T-helper 2 cell treated with Interferon-gamma antibody and Interleukin-4, amounts not matched to agents 100 ng/mL and 5 ng/mL, for 36 hours (primary cell): ENCODE data around the gene AHRR. TPM values are rescaled to one million over a fixed set of nuclear protein-coding genes. Genes with fewer than 3 reads are reported as not detected.

ENCODE experiments used
- intact Hi-C: fragments of 100-400 bp; cut with micrococcal nuclease; formaldehyde crosslinking; loops from one replicate; pipeline ENCODE4 v1.15.1; 2023
- total RNA-seq: library from RNA; stranded (reverse); gene quantifications from 2 replicates; pipeline ENCODE4 v1.2.3, GENCODE V29; 2022

The AHRR gene
- total RNA-seq, 1 donor from 2014 or later = 39.4 TPM

- intact Hi-C loops = no loop called here
Observed at GRCh38 chr5:344668-345067, 23.2 kb downstream of the AHRR start.

DNA sequence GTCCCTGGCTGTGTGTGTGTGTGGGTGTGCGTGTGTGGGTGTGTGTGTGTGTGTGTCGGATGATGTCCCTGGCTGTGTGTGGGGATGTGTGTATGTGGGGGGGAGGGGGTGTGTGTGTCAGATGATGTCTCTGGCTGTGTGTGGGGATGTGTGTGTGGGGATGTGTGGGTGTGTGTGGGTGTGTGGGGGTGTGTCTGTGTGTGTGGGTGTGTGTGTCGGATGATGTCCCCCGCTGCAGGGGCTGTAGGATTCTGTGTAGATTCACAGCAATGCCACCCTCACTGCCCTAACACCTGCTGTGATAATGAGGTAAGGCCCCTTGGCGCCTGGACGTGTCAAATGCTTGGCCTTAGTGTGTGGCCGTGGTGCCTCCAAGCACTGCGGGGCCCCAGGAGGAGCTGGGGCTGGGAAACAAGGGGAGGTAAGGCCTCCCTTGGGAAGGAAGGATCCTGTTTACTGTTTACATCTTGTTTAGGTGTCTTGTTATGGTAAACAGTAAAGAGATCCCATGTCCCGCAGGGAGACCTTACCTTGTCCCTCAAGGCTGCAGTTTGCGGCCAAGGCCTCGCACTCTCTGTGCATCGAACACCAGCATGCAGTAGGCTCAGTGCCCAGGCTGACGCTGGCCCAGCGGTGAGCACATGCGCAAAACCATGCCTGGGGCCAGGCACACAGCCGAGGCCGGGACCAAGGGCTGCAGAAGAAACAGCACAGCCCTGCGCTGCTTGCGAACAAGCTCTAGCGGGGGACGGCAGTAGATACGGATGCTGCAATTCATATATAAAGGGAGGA is 24.1 kb downstream of the AHRR start:
- intact Hi-C loops = no loop called here

DNA sequence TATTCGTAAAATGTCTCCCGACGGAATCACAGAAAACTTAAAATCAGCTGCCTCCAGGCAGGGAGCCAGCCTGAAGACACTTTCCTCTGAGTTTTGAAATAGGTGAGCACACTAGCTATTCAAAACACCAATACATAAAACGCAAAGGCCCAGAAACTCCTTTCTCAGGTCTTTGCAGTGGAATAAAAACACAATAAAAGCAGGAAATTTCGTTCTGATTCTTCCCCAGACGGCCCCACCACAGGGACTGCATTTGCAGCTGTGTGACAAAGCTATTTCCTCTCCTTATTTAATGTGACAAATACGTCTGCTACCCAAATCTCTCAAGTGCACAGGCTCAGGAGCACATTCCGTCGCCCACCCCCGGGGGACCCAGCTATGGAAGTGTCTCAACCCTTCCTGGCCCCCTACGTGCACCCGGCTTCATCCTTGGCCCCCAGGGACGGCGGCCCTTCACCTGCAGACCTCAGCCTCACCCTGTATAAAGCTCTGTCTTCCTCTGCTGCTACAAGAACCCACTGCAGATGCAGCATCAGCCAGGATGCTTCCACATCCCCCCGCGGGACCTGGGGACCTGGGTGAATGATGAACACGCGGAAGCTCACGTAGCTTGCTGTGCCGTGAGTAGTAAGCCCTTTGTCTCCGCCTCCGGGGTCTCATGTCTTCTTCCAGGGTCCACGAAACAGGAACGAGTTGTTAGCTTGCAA is 24.9 kb downstream of the AHRR start:
- intact Hi-C loops = no loop called here

GRCh38 chr5:347712-348284 is 26.3 kb downstream of the AHRR start:
- intact Hi-C loops = no loop called here

DNA sequence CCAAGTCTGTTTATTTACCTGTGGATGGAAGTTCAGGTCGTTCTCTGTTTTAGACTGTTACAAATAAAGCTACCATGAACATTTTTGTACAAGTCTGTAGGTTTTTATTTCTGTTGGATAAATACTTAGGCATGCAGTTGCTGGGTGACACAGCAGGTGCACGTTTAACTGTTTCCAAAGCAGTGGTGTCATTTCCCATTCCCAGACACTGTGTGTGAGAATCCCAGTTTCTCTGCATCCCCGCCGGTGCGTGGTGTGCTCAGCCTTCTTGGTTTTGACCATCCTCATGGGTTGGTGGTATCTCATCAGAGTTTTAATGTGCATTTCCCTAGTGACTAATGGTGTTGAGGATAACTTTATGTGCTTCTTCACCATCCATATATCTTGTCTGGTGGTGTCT is 27.2 kb downstream of the AHRR start:
- intact Hi-C loops = no loop called here

DNA sequence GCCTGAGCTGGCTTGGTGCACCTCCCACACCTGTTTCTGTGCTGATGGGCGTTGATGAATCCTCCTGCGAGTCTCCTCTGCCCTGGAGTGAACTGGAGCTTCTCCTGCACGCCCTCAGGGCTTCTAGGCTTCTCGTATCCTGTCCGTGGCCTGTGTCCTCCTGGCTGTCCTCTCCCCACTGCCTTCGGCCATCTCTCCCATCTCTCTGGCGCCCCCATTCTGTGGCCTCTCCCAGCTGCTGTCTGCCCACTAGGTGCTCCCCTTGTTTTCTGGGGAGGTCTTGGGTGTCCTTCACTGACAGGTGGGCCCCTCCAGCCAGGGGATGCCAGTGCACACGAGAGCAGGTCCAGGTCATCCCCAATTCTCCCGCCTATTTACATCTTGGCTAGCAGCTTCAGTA is 28.8 kb downstream of the AHRR start:
- intact Hi-C loops = no loop called here

GRCh38 chr5:351084-351920 is 29.8 kb downstream of the AHRR start:
- intact Hi-C loops = no loop called here

DNA sequence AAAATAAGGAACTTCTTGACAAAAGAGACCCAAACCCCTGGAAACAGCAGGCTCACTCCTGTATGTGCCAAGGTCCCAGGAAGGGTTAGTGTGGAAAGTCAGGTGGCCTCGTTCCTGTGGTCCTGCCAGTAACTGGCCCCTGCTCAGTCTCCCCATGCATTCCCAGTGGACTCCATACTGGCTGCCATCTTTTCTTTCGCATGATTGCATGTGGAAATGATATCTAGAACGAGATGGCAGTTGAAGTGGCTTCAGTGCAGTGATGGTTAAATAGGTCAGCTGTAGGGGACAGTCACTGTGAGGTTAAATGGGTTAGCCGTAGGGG is 30.4 kb downstream of the AHRR start:
- intact Hi-C loops = loop anchor here (2.0 kb wide), 1 partner anchor 17 kb away; no protein-coding TSS in a partner anchor

DNA sequence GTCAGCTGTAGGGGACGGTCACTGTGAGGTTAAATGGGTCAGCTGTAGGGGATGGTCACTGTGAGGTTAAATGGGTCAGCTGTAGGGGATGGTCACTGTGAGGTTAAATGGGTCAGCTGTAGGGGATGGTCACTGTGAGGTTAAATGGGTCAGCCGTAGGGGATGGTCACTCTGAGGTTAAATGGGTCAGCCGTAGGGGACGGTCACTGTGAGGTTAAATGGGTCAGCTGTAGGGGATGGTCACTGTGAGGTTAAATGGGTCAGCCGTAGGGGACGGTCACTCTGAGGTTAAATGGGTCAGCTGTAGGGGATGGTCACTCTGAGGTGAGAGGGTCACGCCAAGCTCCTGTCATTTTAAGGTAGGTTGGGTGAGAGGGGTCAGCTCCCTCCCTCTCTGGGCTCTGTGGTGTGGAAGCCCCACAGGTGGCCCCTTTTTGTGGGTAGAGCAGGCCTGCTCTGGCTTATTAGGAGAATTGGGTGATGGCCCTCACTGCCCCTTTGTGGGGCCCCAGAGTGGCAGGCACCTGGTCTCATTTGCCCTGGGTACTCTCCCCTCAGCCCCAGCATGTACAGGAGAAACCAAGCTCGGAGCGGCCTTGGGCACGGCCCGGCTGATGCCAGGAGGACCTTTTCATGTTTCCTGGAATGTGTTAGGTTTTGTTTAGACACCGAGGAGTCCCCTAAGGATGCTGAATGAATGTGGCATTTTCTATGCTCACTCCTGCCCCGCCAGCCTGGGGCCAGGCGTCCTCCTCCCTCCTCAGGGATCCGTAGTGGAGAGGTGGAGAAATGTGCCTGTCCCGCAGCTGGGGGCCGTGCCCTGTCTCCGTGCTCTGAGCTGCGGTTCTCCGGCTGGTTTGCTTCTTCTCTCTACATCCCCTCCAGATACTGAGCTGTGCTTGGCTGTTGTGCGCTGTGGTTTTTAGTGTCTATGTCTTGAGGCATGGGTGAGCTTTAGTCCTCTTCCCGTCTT is 31.4 kb downstream of the AHRR start:
- intact Hi-C loops = loop anchor here (2.0 kb wide), 1 partner anchor 16 kb away; no protein-coding TSS in a partner anchor

DNA sequence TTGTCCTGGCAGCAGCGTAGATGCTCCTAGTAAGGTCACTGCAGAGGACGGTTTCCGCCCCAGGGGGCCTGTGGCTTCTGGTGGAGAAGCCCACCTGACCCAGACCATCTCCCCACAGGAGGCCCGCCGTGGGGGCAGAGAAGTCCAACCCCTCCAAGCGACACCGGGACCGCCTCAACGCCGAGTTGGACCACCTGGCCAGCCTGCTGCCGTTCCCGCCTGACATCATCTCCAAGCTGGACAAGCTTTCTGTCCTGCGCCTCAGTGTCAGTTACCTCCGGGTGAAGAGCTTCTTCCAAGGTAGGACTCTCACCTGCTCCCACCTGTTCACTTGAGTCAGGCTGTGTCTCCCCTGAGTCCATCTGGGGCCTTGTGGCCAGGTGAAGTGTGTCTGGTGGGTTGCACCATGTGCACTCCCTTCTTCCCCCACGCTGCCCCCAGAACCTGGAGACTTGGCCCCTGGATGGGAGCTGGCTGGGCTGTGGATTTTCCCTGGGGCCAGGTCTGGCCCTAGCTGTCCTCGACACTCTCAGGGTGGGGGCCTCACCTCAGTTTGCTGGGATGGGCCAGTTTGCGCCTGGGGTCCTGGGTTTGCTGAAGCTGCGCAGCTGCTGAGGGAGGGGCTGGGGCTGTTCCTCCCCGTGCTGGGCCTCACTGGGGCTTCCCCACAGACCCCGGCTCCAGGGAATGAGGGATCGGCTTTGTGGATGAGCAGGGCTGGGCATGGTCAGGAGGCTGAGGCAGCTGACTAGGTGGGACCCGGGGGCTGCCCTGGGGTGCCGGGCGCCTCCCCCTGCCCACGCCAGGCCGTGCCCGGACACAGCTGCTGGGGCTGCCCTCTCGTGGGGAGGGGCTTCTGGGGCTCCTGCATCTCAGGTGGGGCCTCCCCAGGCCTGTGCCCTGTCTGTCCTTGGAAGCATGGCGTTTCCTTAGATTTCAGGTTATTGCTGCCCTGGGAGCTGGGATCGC is 32.4 kb downstream of the AHRR start:
- intact Hi-C loops = loop anchor here (2.0 kb wide), 1 partner anchor 15 kb away; no protein-coding TSS in a partner anchor

DNA sequence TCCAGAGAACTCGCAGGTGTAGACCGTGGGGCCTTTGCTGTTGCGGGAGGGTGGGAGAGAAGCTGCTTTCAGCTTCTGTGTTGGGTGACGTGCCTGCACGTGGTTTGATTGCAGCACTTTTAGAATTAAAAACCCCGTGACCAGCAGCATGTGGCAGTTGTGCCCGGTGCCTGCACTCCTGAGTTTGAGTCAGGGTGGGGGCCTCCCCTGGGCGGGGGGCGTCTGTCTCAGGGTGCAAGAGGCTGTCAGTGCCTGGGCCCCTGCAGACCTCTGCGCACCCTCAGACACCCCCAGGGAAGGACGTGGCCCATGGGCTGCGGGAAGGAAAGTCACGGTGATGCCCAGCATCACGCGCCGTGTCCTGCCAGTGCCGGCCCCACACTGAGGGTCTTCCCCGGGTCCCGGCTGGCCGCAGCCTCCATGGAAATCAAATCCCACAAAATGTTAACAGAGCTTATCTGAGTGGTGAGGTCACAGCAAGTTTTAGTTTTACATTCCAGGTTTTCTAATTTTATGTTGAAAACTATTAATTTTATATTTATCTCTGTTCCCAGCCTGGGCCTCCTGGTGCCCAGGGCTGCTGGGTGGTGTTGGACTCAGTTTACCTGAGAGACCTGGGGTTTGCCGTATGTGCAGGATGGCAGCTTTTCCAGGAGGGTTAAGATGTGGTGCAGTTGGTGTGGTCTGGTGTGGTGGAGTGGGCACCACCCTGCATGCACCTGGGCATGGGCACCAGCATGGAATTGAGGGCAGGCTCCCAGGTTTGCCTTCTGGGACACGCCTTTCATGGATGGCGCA is 33.3 kb downstream of the AHRR start:
- intact Hi-C loops = no loop called here

DNA sequence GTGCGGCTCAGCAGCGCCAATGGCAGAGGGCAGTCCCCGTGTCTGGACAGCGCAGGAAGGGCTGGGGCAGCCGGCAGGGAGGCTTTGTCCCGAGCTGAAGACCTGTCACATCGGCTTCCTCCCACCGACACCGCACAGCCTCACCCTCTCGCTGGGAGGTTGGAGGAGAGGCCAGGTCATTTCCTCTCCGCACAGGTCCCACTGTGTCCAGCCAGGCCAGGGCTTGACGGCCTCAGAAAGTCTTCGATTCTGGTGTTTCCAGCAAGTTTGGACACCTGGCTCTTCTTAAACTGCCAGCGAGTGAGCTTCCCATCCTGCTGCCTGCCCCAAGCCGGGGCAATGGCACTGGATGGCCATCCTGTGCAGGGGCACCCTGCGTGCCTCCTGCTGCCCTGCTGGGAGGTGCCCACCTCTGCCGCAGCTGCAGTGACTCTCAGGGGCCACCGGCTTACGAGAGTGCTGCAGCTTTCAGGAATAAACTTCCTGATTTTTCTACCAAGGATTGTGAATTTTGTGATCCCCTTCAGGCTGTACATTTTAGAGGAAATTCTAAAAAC is 33.9 kb downstream of the AHRR start:
- intact Hi-C loops = no loop called here

- intact Hi-C loops = no loop called here
Observed at GRCh38 chr5:355958-356357, 34.4 kb downstream of the AHRR start.

DNA sequence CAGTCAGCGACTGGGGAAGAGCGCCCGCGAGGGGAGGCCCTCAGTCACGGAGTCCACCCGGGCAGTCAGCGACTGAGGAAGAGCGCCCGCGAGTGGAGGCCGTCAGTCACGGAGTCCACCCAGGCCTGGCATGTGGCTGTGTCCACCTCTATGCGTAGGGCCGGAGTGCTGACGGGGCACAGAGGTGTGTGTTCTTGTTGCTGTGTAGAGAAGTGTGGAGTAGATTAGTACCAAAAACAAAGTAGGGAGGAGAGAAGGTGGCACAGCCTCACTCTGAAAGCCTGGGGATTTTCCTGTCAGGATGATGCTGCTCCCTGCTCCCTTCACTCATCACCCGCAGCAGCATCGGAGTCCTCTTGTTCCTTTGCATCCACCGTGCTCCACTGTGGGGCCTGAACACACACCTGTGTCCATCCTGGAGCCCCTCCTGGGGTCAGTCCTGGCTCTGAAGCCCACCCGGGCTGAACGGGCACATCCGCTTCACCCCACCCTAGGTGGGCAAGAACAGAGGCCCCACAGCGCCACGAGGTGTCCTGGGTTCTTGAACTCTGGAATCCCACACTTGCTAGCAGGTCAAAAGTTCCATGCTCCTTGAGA is 37.9 kb downstream of the AHRR start:
- intact Hi-C loops = no loop called here

- intact Hi-C loops = no loop called here
Observed at GRCh38 chr5:360257-361027, 38.9 kb downstream of the AHRR start.

GRCh38 chr5:362189-362588 is 40.7 kb downstream of the AHRR start:
- intact Hi-C loops = no loop called here
